Activated T-cell treated with anti-CD3 and anti-CD28 coated beads for 48 hours (primary cell): ENCODE results near the gene ATP8B4.
A peak's percentile ranks its signal among the peaks of the same experiment; 100 is the strongest.
"Not testable (repeated sequence)": the region's sequence is repeated elsewhere in the genome, so short reads cannot be mapped to it uniquely, and the experiment has no call there.

Source experiments
- DNase-seq: peaks from one replicate; pipeline ENCODE4 v3.0.0-alpha.2; 2020; ENCODE audit warnings: low read depth

The ATP8B4 gene

GRCh38 chr15:50107591-50108408 is 11.2 kb downstream of the ATP8B4 start:
- DNase-seq: no peak

DNA sequence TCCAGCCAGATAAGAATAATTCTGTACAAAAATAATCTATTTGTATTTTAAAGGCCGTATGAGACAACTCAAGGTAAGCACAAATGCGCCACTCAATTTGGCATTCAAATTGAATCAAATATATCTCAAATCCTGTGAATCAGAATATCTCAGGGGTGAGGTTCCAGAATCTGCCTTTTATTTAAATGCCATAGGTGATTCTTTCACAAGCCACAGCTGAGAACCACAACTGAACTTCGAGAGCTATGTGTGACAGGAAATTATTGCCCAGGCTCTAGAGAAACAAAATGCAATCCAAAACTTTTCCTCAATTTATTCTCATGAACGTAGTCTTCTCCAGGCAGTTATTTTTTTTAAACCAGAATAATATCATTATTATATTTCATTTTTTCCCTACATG is 11.9 kb downstream of the ATP8B4 start:
- no peak for DNase-seq

- DNase-seq: no peak
These were observed 12.6 kb downstream of the ATP8B4 start for GRCh38 chr15:50106457-50106856.

GRCh38 chr15:50100486-50100885 is 18.5 kb downstream of the ATP8B4 start:
- DNase-seq: no peak

GRCh38 chr15:50098545-50098944 is 20.5 kb downstream of the ATP8B4 start:
- DNase-seq: no peak

DNA sequence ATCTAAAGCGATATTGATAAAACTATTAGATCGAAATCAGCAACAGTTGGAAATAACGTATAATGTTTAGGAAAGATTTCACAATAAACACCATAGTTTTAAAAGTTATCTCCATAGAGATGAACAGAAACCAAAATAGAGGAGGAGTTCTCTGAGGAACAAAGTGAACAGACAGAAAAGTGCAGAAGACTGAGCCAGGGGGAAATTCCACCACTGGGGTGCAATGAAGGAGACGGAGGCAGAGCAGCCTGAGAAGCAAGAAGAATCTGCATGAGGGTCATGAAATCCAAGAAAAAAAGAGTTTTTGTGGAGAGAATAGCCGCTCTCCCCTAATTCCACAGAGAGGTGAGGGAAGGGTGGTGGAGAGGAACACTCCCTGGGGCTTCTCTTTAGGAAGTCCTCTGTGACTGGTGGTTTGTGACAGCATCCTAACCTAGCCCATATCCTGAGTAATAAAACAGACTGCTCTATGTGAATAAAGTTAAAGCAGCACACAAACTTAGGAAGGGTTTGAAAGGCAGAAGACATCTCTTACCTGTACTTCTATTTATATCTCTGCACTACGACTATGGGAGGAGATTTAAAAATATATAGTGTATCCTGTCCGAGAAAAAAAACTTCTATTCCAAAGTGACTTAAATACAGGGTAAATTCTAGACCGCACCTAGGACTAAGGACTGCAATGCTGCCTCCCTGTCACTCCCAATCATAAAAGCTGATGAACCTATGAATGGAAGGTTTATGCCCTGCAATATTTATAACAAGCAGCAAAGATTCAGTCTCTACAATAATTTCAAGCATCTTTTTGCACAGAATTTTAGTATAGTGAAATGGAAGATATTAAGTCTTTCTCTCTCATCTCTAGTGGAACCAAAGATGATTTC is 22.9 kb downstream of the ATP8B4 start:
- DNase-seq: no peak

DNA sequence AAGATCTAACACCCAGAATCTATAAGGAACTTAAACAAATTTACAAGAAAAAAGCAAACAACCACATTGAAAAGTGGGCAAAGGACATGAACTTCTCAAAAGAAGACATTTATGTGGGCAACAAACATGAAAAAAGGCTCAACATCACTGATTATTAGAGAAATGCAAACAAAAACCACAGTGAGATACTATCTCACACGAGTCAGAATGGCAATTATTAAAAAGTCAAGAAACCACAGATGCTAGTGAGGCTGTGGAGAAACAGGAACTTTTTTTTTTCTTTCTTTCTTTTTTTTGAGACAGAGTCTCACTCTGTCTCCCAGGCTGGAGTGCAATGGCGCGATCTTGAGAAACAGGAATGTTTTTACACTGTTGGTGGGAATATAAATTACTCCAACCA is 29.6 kb downstream of the ATP8B4 start:
- not testable (repeated sequence) for DNase-seq

GRCh38 chr15:50084932-50085331 is 34.1 kb downstream of the ATP8B4 start:
- no peak for DNase-seq

GRCh38 chr15:50083424-50084025 is 35.5 kb downstream of the ATP8B4 start:
- DNase-seq: no peak

- no peak for DNase-seq
These were observed 37.0 kb downstream of the ATP8B4 start for GRCh38 chr15:50082066-50082465.

- no peak for DNase-seq
These were observed 41.4 kb downstream of the ATP8B4 start for GRCh38 chr15:50077651-50078050.

- DNase-seq: no peak
These were observed 41.9 kb downstream of the ATP8B4 start for GRCh38 chr15:50077176-50077575.

DNA sequence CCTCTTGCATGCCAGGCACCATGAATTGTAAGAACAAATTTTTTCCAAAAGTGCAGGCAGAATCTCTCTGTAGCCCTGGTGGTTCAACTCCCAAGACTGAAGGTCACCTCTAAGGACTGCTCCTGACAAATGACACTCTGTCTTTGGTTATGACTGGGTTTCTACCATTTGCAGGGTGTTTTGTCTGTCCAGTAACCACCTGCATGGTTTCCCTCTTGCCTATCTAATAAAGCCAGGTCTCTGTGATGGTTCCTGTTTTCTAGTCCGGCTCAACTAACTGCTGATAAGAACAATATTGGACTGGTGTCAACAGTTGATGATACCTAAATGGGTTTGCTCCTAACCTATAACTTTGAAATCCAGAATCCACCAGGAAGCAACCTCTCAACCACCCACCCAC is 43.7 kb downstream of the ATP8B4 start:
- no peak for DNase-seq

DNA sequence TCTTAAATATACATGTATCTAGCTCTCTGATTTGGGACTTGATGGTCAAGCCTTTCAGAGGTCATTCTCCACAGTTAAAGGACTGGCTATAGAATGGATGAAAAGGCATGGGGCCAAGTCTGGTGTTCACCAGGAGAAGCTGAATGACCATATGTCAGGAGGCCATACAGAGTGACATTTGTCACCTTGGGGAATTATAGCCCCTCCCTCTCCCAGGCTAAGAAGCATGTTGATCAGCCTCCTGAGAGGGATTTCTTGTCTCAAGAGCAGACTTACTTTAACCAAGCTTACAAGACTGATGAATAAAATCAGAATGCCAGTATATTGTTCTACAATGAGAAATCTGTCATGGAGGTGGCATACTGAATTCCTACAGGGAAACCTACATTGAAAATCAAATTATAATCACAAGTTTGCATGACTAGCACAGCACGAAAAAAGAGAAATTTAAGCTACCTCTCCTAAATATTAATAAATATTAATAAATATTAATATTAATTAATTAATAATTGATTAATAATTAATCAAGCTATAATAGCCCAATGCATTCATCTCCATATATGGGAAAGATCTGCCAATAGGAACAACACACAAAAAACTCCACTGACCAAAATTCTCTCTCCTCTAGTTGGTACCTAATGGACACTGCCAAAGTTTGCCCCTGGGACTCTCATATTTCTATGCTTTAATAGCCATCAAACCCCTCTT is 47.3 kb downstream of the ATP8B4 start:
- no peak for DNase-seq

- no peak for DNase-seq
These were observed 51.0 kb downstream of the ATP8B4 start for GRCh38 chr15:50068016-50068415.

- DNase-seq: no peak
These were observed 51.8 kb downstream of the ATP8B4 start for GRCh38 chr15:50067254-50067653.

GRCh38 chr15:50066666-50067065 is 52.4 kb downstream of the ATP8B4 start:
- DNase-seq: no peak

DNA sequence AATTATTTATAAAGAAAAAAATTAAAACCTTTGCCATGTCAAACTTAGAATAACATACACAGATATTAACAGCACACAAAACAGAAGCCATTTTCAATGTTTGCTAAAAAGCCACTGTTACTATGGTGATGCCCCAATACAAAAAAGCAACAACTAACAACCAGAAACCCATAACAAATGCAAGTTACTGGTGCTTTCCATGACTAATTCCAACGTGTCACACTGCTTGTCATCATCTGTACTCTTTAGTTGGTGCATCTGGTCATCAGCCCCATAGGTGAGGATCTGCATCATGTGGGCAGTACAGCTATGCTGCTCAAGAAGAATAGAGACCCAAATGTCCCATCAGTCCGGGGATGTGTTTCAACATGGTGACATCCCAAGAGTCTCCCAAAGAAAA is 52.8 kb downstream of the ATP8B4 start:
- DNase-seq: peak; percentile 6

DNA sequence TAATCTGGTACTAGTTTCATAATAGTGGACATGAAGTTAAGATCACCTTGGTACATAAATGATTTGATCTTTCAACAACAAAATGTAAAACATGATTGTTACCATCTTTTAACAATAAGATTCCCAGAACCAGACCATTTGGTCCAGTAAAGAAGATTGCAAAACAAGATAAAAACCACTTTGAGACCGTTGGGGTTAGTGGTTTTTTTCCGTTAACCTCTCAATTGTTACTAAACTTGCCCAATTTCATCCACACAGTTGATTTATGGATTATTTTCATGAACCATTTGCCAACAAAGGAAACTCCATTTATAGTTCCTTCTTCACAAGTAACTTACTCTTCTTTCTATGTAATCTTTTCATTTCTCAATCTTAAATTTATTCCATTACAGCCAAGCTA is 53.8 kb downstream of the ATP8B4 start:
- no peak for DNase-seq

GRCh38 chr15:50064673-50065072 is 54.4 kb downstream of the ATP8B4 start:
- no peak for DNase-seq

DNA sequence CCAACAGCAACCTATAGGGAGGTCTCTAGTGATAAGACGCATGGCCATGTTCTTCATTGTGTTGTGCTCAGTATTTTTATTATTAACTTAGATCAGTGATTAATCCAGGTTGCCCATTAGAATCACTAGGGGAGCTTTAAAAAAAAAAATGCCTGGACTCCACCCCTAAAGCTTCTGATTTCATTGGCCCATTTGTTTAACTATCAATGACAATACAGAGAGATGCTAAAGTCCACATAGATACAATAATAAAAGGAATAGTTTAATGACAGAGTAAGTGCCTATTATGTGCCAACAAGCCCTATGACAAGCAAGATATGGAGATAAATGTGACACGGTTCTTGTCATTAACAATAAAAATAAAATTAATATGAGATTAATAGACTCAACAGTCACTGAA is 55.8 kb downstream of the ATP8B4 start:
- no peak for DNase-seq

DNA sequence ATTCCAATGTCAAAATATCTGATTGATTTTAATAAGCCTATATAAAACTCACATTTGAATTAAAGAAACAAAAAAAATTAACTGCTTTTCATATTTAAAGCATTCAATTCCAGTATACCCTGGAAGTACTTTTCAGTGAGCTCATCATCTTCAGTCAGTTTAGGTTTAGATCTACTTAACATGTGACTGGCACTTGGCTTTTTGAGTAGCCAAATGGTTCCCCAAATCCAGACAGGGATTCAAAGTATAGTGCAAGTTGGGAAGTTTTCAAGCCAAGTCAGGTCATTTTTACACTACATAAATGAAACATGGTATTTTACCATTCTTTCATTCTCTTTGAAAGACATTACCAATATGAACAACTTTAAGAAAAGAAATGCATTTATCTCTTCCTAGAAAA is 57.5 kb downstream of the ATP8B4 start:
- DNase-seq: no peak
